HFFc6 (cell line): ENCODE results near the gene APRT. TPM values are rescaled to one million over a fixed set of nuclear protein-coding genes. Genes with fewer than 3 reads are reported as not detected.
"Not testable (repeated sequence)": the region's sequence is repeated elsewhere in the genome, so short reads cannot be mapped to it uniquely, and the experiment has no call there.

ENCODE experiments used
- DNase-seq: peaks from one replicate; pipeline ENCODE4 v3.0.0-alpha.2; 2018
- H3K27ac Mint-ChIP-seq: 2 replicates; pipeline ENCODE4 v1.8.0; 2020; ENCODE audit warnings: mild to moderate bottlenecking, mixed read lengths
- H3K27me3 Mint-ChIP-seq: 2 replicates; pipeline ENCODE4 v1.8.0; 2021; ENCODE audit warnings: mild to moderate bottlenecking, moderate library complexity, mixed read lengths; ENCODE audit not compliant: insufficient read depth
- H3K36me3 Mint-ChIP-seq: 2 replicates; pipeline ENCODE4 v1.8.0; 2021; ENCODE audit warnings: low read depth, mixed read lengths
- H3K4me1 Mint-ChIP-seq: 2 replicates; pipeline ENCODE4 v1.8.0; 2020; ENCODE audit warnings: low read depth, mixed read lengths
- H3K4me3 Mint-ChIP-seq: 2 replicates; pipeline ENCODE4 v1.8.0; 2020; ENCODE audit warnings: mild to moderate bottlenecking, moderate library complexity, mixed read lengths
- H3K9me3 Mint-ChIP-seq: 2 replicates; pipeline ENCODE4 v1.8.0; 2020; ENCODE audit warnings: mild to moderate bottlenecking, mixed read lengths
- CTCF ChIP-seq: fragments of 200-600 bp; sonication (generic); IDR thresholded peaks from 2 replicates; pipeline ENCODE4 v1.5.0; 2021; ENCODE audit warnings: antibody characterized with exemption, mild to moderate bottlenecking
- total RNA-seq, 6 experiments: library from RNA; stranded (reverse); fragmentation: NEBNext Ultra II Directional; extraction: Animal tissue kit (Norgen Biotek cat#: 25700); gene quantifications; 2 replicates in 1 of 6; 3 replicates in 5 of 6; pipeline ENCODE4 v1.2.3, GENCODE V29; 2021

The APRT gene
- total RNA-seq, 6 experiments from 2014 or later = 123 to 163 (median 130) TPM

DNA sequence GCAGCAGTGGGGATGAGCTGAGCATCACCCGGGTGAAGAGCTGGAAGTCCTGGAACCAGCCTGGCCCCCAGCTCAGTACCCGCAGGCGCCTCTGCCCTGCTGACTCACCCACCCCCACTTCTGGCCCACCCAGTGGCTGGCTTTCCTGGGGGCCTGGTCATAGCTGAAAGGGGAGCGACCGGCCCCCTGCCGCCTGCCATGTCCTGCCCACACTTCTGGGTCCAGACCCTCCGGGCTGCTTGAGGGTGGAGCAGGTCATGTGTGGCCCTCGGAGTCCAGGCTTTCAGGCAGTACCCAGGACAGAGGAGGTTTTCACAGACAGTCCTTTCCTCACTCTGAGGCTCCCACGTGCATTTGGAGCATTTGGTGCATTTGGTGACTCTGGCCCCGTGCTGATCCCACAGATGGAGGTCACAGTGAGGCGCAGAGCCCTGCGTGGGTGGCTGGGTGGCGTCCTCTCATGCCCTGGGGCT lies 19.6 kb downstream of the APRT start:
- H3K9me3 Mint-ChIP-seq = no peaks in the 10 kb centered on the region
- no peaks in the 10 kb centered on the region for H3K36me3 Mint-ChIP-seq
- H3K4me1 Mint-ChIP-seq = peaks cover 8% of the 10 kb centered on the region
- H3K27ac Mint-ChIP-seq = no peak overlapping the region
- no peak for DNase-seq
- no peak for TF ChIP-seq CTCF
- no peak overlapping the region for H3K4me3 Mint-ChIP-seq
- peaks cover 4% of the 10 kb centered on the region for H3K27me3 Mint-ChIP-seq

- Mint-ChIP-seq H3K27ac (no peak overlapping the region), H3K36me3 (no peaks in the 10 kb centered on the region), H3K4me3 (no peak overlapping the region; the same call in 1 of the 2 replicates), H3K4me1 (peaks cover 8% of the 10 kb centered on the region), H3K27me3 (peaks cover 4% of the 10 kb centered on the region), H3K9me3 (no peaks in the 10 kb centered on the region)
- TF ChIP-seq CTCF = no peak
- no peak for DNase-seq
Measured at GRCh38 chr16:88790312-88791211, 21.2 kb downstream of the APRT start.

DNA sequence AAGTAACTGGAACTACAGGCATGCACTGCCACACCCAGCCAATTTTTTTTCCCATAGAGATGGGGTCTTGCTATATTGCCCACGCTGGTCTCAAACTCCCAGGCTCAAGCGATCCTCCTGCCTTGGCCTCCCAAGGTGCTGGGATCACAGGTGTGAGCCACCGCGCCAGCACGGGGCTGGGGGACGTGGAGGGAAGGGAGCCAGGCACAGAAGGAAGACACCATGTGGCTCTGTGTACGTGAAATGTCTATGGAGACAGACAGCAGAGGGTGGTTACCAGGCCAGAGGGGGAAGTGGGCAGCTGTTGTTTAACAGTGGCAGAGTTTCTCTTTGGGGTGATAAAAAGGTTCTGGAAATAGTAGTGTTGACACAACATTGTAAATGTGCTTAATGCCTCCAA lies 22.1 kb downstream of the APRT start:
- Mint-ChIP-seq H3K36me3 (no peaks in the 10 kb centered on the region), H3K27ac (no peak overlapping the region), H3K27me3 (peaks cover 4% of the 10 kb centered on the region), H3K4me1 (peaks cover 8% of the 10 kb centered on the region), H3K4me3 (no peak overlapping the region), H3K9me3 (no peaks in the 10 kb centered on the region)
- TF ChIP-seq CTCF = no peak
- DNase-seq = no peak

GRCh38 chr16:88788749-88789148 lies 23.0 kb downstream of the APRT start:
- H3K27ac Mint-ChIP-seq, H3K4me1 Mint-ChIP-seq, H3K27me3 Mint-ChIP-seq, H3K9me3 Mint-ChIP-seq, DNase-seq, H3K36me3 Mint-ChIP-seq, H3K4me3 Mint-ChIP-seq: not testable (repeated sequence)

DNA sequence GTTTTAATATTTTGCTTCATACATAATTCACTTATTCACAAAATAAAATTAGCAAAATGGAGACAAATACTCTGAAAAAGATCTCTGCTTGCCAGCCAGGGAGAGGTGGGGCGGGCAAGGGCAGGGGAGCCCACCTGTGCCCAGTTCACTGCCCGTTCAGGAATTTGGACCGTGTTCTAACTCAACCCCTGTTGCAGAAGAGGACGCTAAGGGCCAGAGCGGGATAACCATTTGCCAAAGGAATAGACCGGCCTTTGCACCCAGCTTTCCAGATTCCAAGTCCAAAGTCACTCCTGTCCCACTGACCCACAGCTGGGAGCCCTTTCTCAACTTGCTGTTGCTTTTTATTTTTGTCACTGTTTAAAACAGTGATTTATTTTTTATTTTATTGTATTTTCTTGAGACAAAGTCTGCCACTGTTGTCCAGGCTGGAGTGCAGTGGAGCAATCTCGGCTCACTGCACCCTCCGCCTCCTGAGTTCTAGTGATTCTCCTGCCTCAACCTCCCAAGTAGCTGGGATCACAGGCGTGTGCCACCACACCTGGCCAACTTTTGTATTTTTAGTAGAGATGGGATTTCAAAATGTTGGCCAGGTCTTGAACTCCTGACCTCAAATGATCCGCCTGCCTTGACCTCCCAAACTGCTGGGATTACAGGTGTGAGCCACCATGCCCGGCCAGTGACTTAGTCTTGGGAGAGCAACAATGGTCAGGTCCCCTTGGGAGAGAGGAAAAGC lies 24.0 kb downstream of the APRT start:
- Mint-ChIP-seq H3K9me3 (no peaks in the 10 kb centered on the region), H3K36me3 (peaks cover 8% of the 10 kb centered on the region; the same call in 1 of the 2 replicates), H3K4me1 (peaks cover 16% of the 10 kb centered on the region), H3K4me3 (no peak overlapping the region), H3K27ac (no peak overlapping the region), H3K27me3 (peaks cover 6% of the 10 kb centered on the region)
- DNase-seq = no peak
- no peak for TF ChIP-seq CTCF
